H1 (cell line): ENCODE results near the gene DNAJC7.

Experiments
- CHD2 ChIP-seq: IDR thresholded peaks from 2 replicates; pipeline ENCODE4 v1.6.1; 2012; ENCODE audit warnings: low read length, improper control_type of control experiment
- EP300 ChIP-seq, 2 experiments: IDR thresholded peaks; 1 replicate in 1 of 2; 2 replicates in 1 of 2; pipeline ENCODE4 v1.6.1; 2011 to 2012; ENCODE audit warnings: low read depth in 2 of 2, low read length in 2 of 2, mild to moderate bottlenecking in 2 of 2, borderline replicate concordance in 1 of 2, inconsistent platforms in 1 of 2, moderate library complexity in 1 of 2
- EZH2 ChIP-seq: fragments of 200-600 bp; sonication (generic); IDR thresholded peaks from 2 replicates; pipeline ENCODE4 v1.7.1; 2012; ENCODE audit warnings: low read depth, mild to moderate bottlenecking, moderate library complexity, low read length, inconsistent platforms; ENCODE audit not compliant: severe bottlenecking
- GABPA ChIP-seq: IDR thresholded peaks from 2 replicates; pipeline ENCODE4 v1.6.1; 2011; ENCODE audit warnings: mild to moderate bottlenecking, low read length, moderate library complexity, borderline replicate concordance; ENCODE audit not compliant: insufficient read depth
- KDM1A ChIP-seq: fragments of 200-600, 300-600 bp; sonication (generic); IDR thresholded peaks from 2 replicates; pipeline ENCODE4 v1.7.1; 2016; ENCODE audit warnings: mild to moderate bottlenecking, low read length, borderline replicate concordance
- NRF1 ChIP-seq: IDR thresholded peaks from 2 replicates; pipeline ENCODE4 v1.6.1; 2011; ENCODE audit warnings: mild to moderate bottlenecking, low read depth, low read length, improper control_type of control experiment
- POLR2A ChIP-seq, 2 experiments: IDR thresholded peaks; 1 replicate in 1 of 2; 2 replicates in 1 of 2; pipeline ENCODE4 v1.6.1; 2011; ENCODE audit warnings: low read depth in 2 of 2, low read length in 2 of 2, mild to moderate bottlenecking in 2 of 2; ENCODE audit errors: control extremely low read depth in 1 of 2
- RAD21 ChIP-seq, 2 experiments: IDR thresholded peaks in 1 of 2; conservative IDR thresholded peaks in 1 of 2; 2 replicates each; pipeline ENCODE4 v1.6.1; 2011; ENCODE audit warnings: low read depth in 2 of 2, low read length in 2 of 2, improper control_type of control experiment in 1 of 2, inconsistent platforms in 1 of 2, mild to moderate bottlenecking in 1 of 2, moderate library complexity in 1 of 2
- RFX5 ChIP-seq: IDR thresholded peaks from 2 replicates; pipeline ENCODE4 v1.6.1; 2011; ENCODE audit warnings: low read depth, low read length, improper control_type of control experiment, borderline replicate concordance
- SP1 ChIP-seq: IDR thresholded peaks from 2 replicates; pipeline ENCODE4 v1.6.1; 2011; ENCODE audit warnings: low read depth, low read length
- TAF1 ChIP-seq: IDR thresholded peaks from 2 replicates; pipeline ENCODE4 v1.6.1; 2011; ENCODE audit warnings: mild to moderate bottlenecking, low read depth, low read length
- TF ChIP-seq, protein P1 (sequence below), 3 experiments: IDR thresholded peaks; 1 replicate in 2 of 3; 2 replicates in 1 of 3; pipeline versions ENCODE4 v1.5.1 to v1.6.1; 2011; ENCODE audit warnings: low read length in 3 of 3, mild to moderate bottlenecking in 3 of 3, inconsistent platforms in 2 of 3, low read depth in 1 of 3, moderate library complexity in 1 of 3; ENCODE audit not compliant: insufficient read depth in 1 of 3; ENCODE audit errors: control extremely low read depth in 1 of 3
- TF ChIP-seq, protein P2 (sequence below): IDR thresholded peaks from 2 replicates; pipeline ENCODE4 v1.6.1; 2012; ENCODE audit warnings: inconsistent platforms

DNA sequence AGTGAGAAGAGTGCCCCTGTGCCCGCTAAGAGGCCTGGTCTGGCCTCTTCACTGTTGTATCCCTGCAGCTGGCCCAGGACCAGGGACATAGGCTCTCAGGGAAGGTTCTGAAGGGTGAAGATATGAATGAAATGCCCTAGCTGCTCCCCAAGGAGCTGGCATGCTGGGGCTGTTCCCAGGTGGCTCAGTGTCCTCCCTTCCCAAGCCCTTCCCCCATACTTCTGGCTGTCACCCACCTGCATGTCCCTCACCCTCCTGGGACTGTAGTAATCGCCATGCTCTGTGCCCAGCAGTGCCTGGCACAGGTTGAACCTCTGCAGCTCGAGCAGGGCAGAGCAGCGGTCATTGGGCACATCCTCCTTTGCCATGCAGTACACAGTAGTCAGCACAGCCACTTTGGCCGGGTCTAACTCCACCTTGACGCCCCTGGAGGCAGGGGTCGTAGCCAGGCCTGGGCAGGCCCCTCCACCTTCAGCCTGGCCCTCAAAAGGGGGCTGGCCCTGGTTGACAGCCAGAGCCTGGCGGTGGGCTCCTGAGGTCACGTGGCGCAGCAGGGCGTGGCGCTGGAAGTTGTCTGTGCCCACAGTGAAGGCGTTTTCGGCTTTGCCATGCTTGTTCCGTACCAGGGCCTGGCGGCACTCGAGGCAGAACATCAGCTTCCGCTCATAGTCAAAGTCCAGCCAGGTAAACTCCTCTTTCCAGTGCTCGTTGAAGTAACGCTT is 25.5 kb upstream of the DNAJC7 start:
- TF ChIP-seq, protein P1, sequence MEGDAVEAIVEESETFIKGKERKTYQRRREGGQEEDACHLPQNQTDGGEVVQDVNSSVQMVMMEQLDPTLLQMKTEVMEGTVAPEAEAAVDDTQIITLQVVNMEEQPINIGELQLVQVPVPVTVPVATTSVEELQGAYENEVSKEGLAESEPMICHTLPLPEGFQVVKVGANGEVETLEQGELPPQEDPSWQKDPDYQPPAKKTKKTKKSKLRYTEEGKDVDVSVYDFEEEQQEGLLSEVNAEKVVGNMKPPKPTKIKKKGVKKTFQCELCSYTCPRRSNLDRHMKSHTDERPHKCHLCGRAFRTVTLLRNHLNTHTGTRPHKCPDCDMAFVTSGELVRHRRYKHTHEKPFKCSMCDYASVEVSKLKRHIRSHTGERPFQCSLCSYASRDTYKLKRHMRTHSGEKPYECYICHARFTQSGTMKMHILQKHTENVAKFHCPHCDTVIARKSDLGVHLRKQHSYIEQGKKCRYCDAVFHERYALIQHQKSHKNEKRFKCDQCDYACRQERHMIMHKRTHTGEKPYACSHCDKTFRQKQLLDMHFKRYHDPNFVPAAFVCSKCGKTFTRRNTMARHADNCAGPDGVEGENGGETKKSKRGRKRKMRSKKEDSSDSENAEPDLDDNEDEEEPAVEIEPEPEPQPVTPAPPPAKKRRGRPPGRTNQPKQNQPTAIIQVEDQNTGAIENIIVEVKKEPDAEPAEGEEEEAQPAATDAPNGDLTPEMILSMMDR (IDR thresholded peaks at IDR 0.05; ENCODE audit: control extremely low read depth in 1 of 3, insufficient read depth in 1 of 3, low read depth in 1 of 3, low read length in 3 of 3) = no peak
- TF ChIP-seq POLR2A (IDR thresholded peaks at IDR 0.05; ENCODE audit: control extremely low read depth in 1 of 2, low read depth in 2 of 2, low read length in 2 of 2) (no peak), GABPA (no peak), RFX5 (no peak), EP300 (IDR thresholded peaks at IDR 0.05; ENCODE audit: borderline replicate concordance in 1 of 2, low read depth in 2 of 2, low read length in 2 of 2) (no peak), TAF1 (no peak), EZH2 (no peak), NRF1 (no peak), KDM1A (no peak), RAD21 (IDR thresholded peaks at IDR 0.05 in 1 of 2, conservative IDR thresholded peaks at IDR 0.05 in 1 of 2; ENCODE audit: low read depth in 2 of 2, low read length in 2 of 2) (no peak), SP1 (no peak), CHD2 (no peak)
- TF ChIP-seq, protein P2, sequence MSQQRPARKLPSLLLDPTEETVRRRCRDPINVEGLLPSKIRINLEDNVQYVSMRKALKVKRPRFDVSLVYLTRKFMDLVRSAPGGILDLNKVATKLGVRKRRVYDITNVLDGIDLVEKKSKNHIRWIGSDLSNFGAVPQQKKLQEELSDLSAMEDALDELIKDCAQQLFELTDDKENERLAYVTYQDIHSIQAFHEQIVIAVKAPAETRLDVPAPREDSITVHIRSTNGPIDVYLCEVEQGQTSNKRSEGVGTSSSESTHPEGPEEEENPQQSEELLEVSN = no peak
